Mesenchymal stem cell (in vitro differentiated cells and primary cell): ENCODE measurements around the gene PRR7.
A peak's percentile ranks its signal among the peaks of the same experiment; 100 is the strongest.

Source experiments
- DNase-seq: peaks from one replicate; pipeline ENCODE4 v3.0.0-alpha.2; 2013
- H2AFZ ChIP-seq: one replicate; pipeline ENCODE4 v1.6.1; 2013; ENCODE audit warnings: low read depth, mild to moderate bottlenecking, control low read depth, inconsistent platforms, low read length, moderate library complexity
- H2AK5ac ChIP-seq: 2 replicates; pipeline ENCODE4 v1.6.1; 2013; ENCODE audit warnings: low read length, moderate library complexity, mild to moderate bottlenecking, inconsistent platforms; ENCODE audit not compliant: severe bottlenecking
- H2BK120ac ChIP-seq: one replicate; pipeline ENCODE4 v1.6.1; 2013; ENCODE audit warnings: low read depth, mild to moderate bottlenecking, inconsistent platforms, low read length, moderate library complexity
- H2BK12ac ChIP-seq, 2 experiments: one replicate each; pipeline ENCODE4 v1.6.1; 2013; ENCODE audit warnings: inconsistent platforms in 2 of 2, low read length in 2 of 2, mild to moderate bottlenecking in 2 of 2, moderate library complexity in 2 of 2, control low read depth in 1 of 2
- H2BK15ac ChIP-seq: one replicate; pipeline ENCODE4 v1.6.1; 2013; ENCODE audit warnings: mild to moderate bottlenecking, low read depth, inconsistent platforms; ENCODE audit not compliant: poor library complexity, severe bottlenecking
- H2BK5ac ChIP-seq: 2 replicates; pipeline ENCODE4 v1.6.1; 2013; ENCODE audit warnings: low read depth, mild to moderate bottlenecking, low read length, control low read depth, inconsistent platforms; ENCODE audit not compliant: poor library complexity, severe bottlenecking
- H3K14ac ChIP-seq, 2 experiments: one replicate each; pipeline ENCODE4 v1.6.1; 2013; ENCODE audit warnings: inconsistent platforms in 2 of 2, low read length in 2 of 2, control low read depth in 1 of 2, mild to moderate bottlenecking in 1 of 2, moderate library complexity in 1 of 2
- H3K18ac ChIP-seq, 2 experiments: one replicate each; pipeline ENCODE4 v1.6.1; 2013; ENCODE audit warnings: inconsistent platforms in 2 of 2, low read length in 2 of 2, control low read depth in 1 of 2, low read depth in 1 of 2, mild to moderate bottlenecking in 1 of 2
- H3K23ac ChIP-seq, 2 experiments: one replicate each; pipeline ENCODE4 v1.6.1; 2013; ENCODE audit warnings: inconsistent platforms in 2 of 2, low read length in 2 of 2, mild to moderate bottlenecking in 2 of 2, moderate library complexity in 2 of 2, control low read depth in 1 of 2
- H3K27ac ChIP-seq: 2 replicates; pipeline ENCODE4 v1.5.1; 2013; ENCODE audit warnings: mild to moderate bottlenecking, moderate library complexity, low read length, control low read depth, inconsistent platforms; ENCODE audit not compliant: poor library complexity, severe bottlenecking
- H3K27me3 ChIP-seq, 2 experiments: 2 replicates each; pipeline versions ENCODE4 v1.6.1 to v1.7.0; 2013; ENCODE audit warnings: low read length in 2 of 2, mild to moderate bottlenecking in 2 of 2, moderate library complexity in 2 of 2, control low read depth in 1 of 2, inconsistent platforms in 1 of 2; ENCODE audit not compliant: control insufficient read depth in 1 of 2, insufficient read depth in 1 of 2
- H3K36me3 ChIP-seq, 2 experiments: 2 replicates each; pipeline versions ENCODE4 v1.6.1 to v1.7.0; 2013; ENCODE audit warnings: low read length in 2 of 2, control low read depth in 1 of 2, inconsistent platforms in 1 of 2, low read depth in 1 of 2, mild to moderate bottlenecking in 1 of 2; ENCODE audit not compliant: insufficient read depth in 2 of 2, control insufficient read depth in 1 of 2
- H3K4ac ChIP-seq, 2 experiments: one replicate each; pipeline ENCODE4 v1.6.1; 2013; ENCODE audit warnings: inconsistent platforms in 2 of 2, low read length in 2 of 2, mild to moderate bottlenecking in 2 of 2, moderate library complexity in 2 of 2, control low read depth in 1 of 2, low read depth in 1 of 2
- H3K4me1 ChIP-seq: 2 replicates; pipeline ENCODE4 v1.6.1; 2013; ENCODE audit warnings: low read depth, low read length, control low read depth; ENCODE audit not compliant: control insufficient read depth, insufficient read depth
- H3K4me2 ChIP-seq: 2 replicates; pipeline ENCODE4 v1.6.1; 2013; ENCODE audit warnings: low read length, mild to moderate bottlenecking, inconsistent platforms; ENCODE audit not compliant: poor library complexity, severe bottlenecking
- H3K4me3 ChIP-seq, 2 experiments: 2 replicates each; pipeline versions ENCODE4 v1.5.1 to v1.7.0; 2013; ENCODE audit warnings: low read length in 2 of 2, mild to moderate bottlenecking in 2 of 2, control low read depth in 1 of 2, low read depth in 1 of 2; ENCODE audit not compliant: insufficient read depth in 1 of 2
- H3K79me1 ChIP-seq: replicated peaks from 2 replicates; pipeline ENCODE4 v1.6.1; 2013; ENCODE audit warnings: mild to moderate bottlenecking, control low read depth, low read length, inconsistent platforms; ENCODE audit not compliant: poor library complexity, severe bottlenecking
- H3K9ac ChIP-seq: 2 replicates; pipeline ENCODE4 v1.7.0; 2013; ENCODE audit warnings: mild to moderate bottlenecking, low read length, moderate library complexity
- H3K9me3 ChIP-seq: 2 replicates; pipeline ENCODE4 v1.7.0; 2013; ENCODE audit warnings: mild to moderate bottlenecking, low read length; ENCODE audit not compliant: control insufficient read depth
- H4K8ac ChIP-seq: one replicate; pipeline ENCODE4 v1.6.1; 2013; ENCODE audit warnings: inconsistent platforms, mild to moderate bottlenecking, low read length, moderate library complexity
- H4K91ac ChIP-seq: one replicate; pipeline ENCODE4 v1.6.1; 2013; ENCODE audit warnings: mild to moderate bottlenecking, low read length, inconsistent platforms
- WGBS: methylation state at CpG from one replicate; pipeline ENCODE4 v1.1.7; 2013; ENCODE audit warnings: mixed read lengths; 5-methylcytosine and 5-hydroxymethylcytosine counted together

PRR7 gene

DNA sequence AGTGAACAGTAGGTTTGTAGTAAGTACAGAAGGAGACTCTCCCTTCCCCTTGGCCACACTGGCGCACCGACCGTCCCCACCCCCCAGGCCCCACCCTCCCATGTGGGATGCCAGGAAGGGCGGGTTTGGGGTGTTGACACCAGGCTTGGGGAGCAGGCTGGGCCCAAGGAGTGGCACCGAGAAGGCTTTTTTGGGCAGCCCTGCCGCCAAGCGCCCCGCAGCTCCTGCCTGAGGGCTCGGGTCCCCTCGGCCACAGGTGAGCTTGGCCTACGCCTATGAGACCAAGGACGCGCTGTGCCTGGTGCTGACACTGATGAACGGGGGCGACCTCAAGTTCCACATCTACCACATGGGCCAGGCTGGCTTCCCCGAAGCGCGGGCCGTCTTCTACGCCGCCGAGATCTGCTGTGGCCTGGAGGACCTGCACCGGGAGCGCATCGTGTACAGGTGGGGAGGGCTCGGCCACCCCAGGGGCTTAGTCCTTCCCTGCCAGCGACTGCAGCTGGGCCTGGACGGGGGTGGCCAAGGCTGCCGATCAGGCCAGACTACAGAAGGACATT is 12.9 kb upstream of the PRR7 start:
- H4K91ac ChIP-seq = no peak overlapping the region
- peak overlapping the region in 1 of 2 experiments; percentile 70 for H3K23ac ChIP-seq
- no peak overlapping the region for H2BK5ac ChIP-seq
- no peak overlapping the region for H2AFZ ChIP-seq
- H3K14ac ChIP-seq = no peak overlapping the region
- peaks cover 26% of the 10 kb centered on the region for H3K79me1 ChIP-seq
- H3K18ac ChIP-seq = no peak overlapping the region
- H3K4me2 ChIP-seq = no peak overlapping the region
- no peak overlapping the region for H2BK15ac ChIP-seq
- H3K36me3 ChIP-seq = peaks cover 66 to 78% of the 10 kb centered on the region in 2 experiments
- H3K9ac ChIP-seq = peak overlapping the region; percentile 2
- no peak overlapping the region for H3K4ac ChIP-seq
- H3K27ac ChIP-seq = no peak overlapping the region
- H2BK120ac ChIP-seq = no peak overlapping the region
- H3K4me1 ChIP-seq = peaks cover 6% of the 10 kb centered on the region
- no peaks in the 10 kb centered on the region for H3K9me3 ChIP-seq
- no peaks in the 10 kb centered on the region for H3K27me3 ChIP-seq
- H4K8ac ChIP-seq = no peak overlapping the region
- WGBS = 97% methylated on average over 26 of the region's 29 CpGs
- H2BK12ac ChIP-seq = no peak overlapping the region
- DNase-seq = no peak
- no peak overlapping the region for H3K4me3 ChIP-seq
- H2AK5ac ChIP-seq = no peak overlapping the region

GRCh38 chr5:177434437-177434836 is 12.2 kb upstream of the PRR7 start:
- Histone ChIP-seq H3K79me1 (peaks cover 21% of the 10 kb centered on the region), H3K9ac (peak overlapping the region; percentile 2), H3K27me3 (no peaks in the 10 kb centered on the region), H3K4ac (no peak overlapping the region), H3K18ac (no peak overlapping the region), H2AFZ (no peak overlapping the region), H3K9me3 (no peaks in the 10 kb centered on the region), H2BK12ac (no peak overlapping the region), H2BK5ac (no peak overlapping the region), H3K14ac (no peak overlapping the region), H2BK120ac (no peak overlapping the region), H3K36me3 (peaks cover 69 to 78% of the 10 kb centered on the region in 2 experiments), H3K4me3 (no peak overlapping the region), H2BK15ac (no peak overlapping the region), H3K23ac (no peak overlapping the region), H3K4me1 (peaks cover 2% of the 10 kb centered on the region), H2AK5ac (no peak overlapping the region), H3K4me2 (no peak overlapping the region), H4K91ac (no peak overlapping the region), H3K27ac (no peak overlapping the region), H4K8ac (no peak overlapping the region)
- WGBS = 93% methylated on average over 8 of the region's 8 CpGs
- DNase-seq = no peak

GRCh38 chr5:177434942-177435738 is 11.5 kb upstream of the PRR7 start:
- H3K9me3 ChIP-seq = no peaks in the 10 kb centered on the region
- no peak overlapping the region for H2BK15ac ChIP-seq
- no peak overlapping the region for H4K91ac ChIP-seq
- H3K36me3 ChIP-seq = peaks cover 69 to 77% of the 10 kb centered on the region in 2 experiments
- WGBS = 94% methylated on average over 18 of the region's 20 CpGs
- no peaks in the 10 kb centered on the region for H3K4me1 ChIP-seq
- no peak for DNase-seq
- no peak overlapping the region for H2AK5ac ChIP-seq
- H4K8ac ChIP-seq = no peak overlapping the region
- no peak overlapping the region for H3K23ac ChIP-seq
- no peak overlapping the region for H3K4me2 ChIP-seq
- H3K27ac ChIP-seq = no peak overlapping the region
- H3K4ac ChIP-seq = no peak overlapping the region
- no peak overlapping the region for H2AFZ ChIP-seq
- peaks cover 16% of the 10 kb centered on the region for H3K79me1 ChIP-seq
- H3K14ac ChIP-seq = no peak overlapping the region
- H2BK120ac ChIP-seq = no peak overlapping the region
- no peak overlapping the region for H3K18ac ChIP-seq
- H3K27me3 ChIP-seq = no peaks in the 10 kb centered on the region
- no peak overlapping the region for H2BK5ac ChIP-seq
- no peak overlapping the region for H2BK12ac ChIP-seq
- no peak overlapping the region for H3K4me3 ChIP-seq
- no peak overlapping the region for H3K9ac ChIP-seq

GRCh38 chr5:177435847-177436536 is 10.6 kb upstream of the PRR7 start:
- Histone ChIP-seq H3K18ac (no peak overlapping the region), H2BK12ac (no peak overlapping the region), H3K14ac (no peak overlapping the region), H3K36me3 (peaks cover 63 to 77% of the 10 kb centered on the region in 2 experiments), H3K4me3 (no peak overlapping the region), H2AK5ac (no peak overlapping the region), H2AFZ (no peak overlapping the region), H2BK15ac (no peak overlapping the region), H3K79me1 (peaks cover 9% of the 10 kb centered on the region), H4K91ac (no peak overlapping the region), H2BK5ac (no peak overlapping the region), H3K23ac (no peak overlapping the region), H3K9me3 (no peaks in the 10 kb centered on the region), H4K8ac (peak overlapping the region; percentile 19), H3K9ac (no peak overlapping the region), H2BK120ac (no peak overlapping the region), H3K27me3 (no peaks in the 10 kb centered on the region), H3K4me2 (no peak overlapping the region), H3K4ac (no peak overlapping the region), H3K4me1 (no peaks in the 10 kb centered on the region), H3K27ac (no peak overlapping the region)
- 97% methylated on average over 36 of the region's 37 CpGs for WGBS
- DNase-seq = no peak
